ENCODE data around the gene LSM7. TPM values are rescaled to one million over a fixed set of nuclear protein-coding genes. Genes with fewer than 3 reads are reported as not detected.
A peak's percentile ranks its signal among the peaks of the same experiment; 100 is the strongest.

Gene LSM7
- total and polyA plus RNA-seq, 9 of the 15 experiments (the other 6 are each of a cell fraction or from before 2014, with no cell fraction given): 40.5 to 690 (median 265) TPM

GRCh38 chr19:2289714-2290435, 38.5 kb downstream of the LSM7 start (continued):
- TF ChIP-seq, protein P1, sequence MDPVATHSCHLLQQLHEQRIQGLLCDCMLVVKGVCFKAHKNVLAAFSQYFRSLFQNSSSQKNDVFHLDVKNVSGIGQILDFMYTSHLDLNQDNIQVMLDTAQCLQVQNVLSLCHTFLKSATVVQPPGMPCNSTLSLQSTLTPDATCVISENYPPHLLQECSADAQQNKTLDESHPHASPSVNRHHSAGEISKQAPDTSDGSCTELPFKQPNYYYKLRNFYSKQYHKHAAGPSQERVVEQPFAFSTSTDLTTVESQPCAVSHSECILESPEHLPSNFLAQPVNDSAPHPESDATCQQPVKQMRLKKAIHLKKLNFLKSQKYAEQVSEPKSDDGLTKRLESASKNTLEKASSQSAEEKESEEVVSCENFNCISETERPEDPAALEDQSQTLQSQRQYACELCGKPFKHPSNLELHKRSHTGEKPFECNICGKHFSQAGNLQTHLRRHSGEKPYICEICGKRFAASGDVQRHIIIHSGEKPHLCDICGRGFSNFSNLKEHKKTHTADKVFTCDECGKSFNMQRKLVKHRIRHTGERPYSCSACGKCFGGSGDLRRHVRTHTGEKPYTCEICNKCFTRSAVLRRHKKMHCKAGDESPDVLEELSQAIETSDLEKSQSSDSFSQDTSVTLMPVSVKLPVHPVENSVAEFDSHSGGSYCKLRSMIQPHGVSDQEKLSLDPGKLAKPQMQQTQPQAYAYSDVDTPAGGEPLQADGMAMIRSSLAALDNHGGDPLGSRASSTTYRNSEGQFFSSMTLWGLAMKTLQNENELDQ (CRISPR knock-in tag; IDR thresholded peaks at IDR 0.05; ENCODE audit: borderline replicate concordance): no peak
- TF ChIP-seq ATF1 (CRISPR knock-in tag; IDR thresholded peaks at IDR 0.05): no peak
- peak; percentile 30; the same call in 1 of the 2 replicates for TF ChIP-seq ATF1 (tag; IDR thresholded peaks at IDR 0.05)
- TF ChIP-seq KLF6 (CRISPR knock-in tag; IDR thresholded peaks at IDR 0.05; ENCODE audit: borderline replicate concordance): peak; percentile 26; the same call in 1 of the 2 replicates
- peak; percentile 50; the same call in 1 of the 2 replicates for TF ChIP-seq CTBP1 (IDR thresholded peaks at IDR 0.05; ENCODE audit: borderline replicate concordance)
- no peak for TF ChIP-seq ZNF780A (CRISPR knock-in tag; IDR thresholded peaks at IDR 0.05)
- peak in 1 of 2 experiments; percentile 2; a peak in 1 of 4 replicates for TF ChIP-seq RCOR1 (IDR thresholded peaks at IDR 0.05; ENCODE audit: borderline replicate concordance in 1 of 2, low read depth in 2 of 2, low read length in 2 of 2)
- TF ChIP-seq ZNF511 (CRISPR knock-in tag; IDR thresholded peaks at IDR 0.05): 0 out of 2 replicates have a peak, but pooled peaks have one; percentile 51
- peak; percentile 38; the same call in 1 of the 2 replicates for TF ChIP-seq ELF1 (tag; IDR thresholded peaks at IDR 0.05)
- TF ChIP-seq TEAD1 (CRISPR knock-in tag; IDR thresholded peaks at IDR 0.05): peak in 1 of 2 experiments; percentile 83; a peak in 2 of 4 replicates
- peak in 1 of 3 experiments; percentile 67 for TF ChIP-seq YY1 (IDR thresholded peaks at IDR 0.05; ENCODE audit: borderline replicate concordance in 1 of 3, control insufficient read depth in 1 of 3, extremely low read depth in 1 of 3, insufficient read depth in 3 of 3, insufficient read length in 1 of 3, insufficient replicate concordance in 2 of 3, low read depth in 1 of 3, low read length in 2 of 3)
- peak; percentile 83 for TF ChIP-seq CXXC5 (CRISPR knock-in tag; IDR thresholded peaks at IDR 0.05)
- no peak for TF ChIP-seq HMG20B (CRISPR knock-in tag; IDR thresholded peaks at IDR 0.05)
- no peak for TF ChIP-seq ZEB2 (IDR thresholded peaks at IDR 0.05)
- TF ChIP-seq ILF3 (IDR thresholded peaks at IDR 0.05; ENCODE audit: borderline replicate concordance): no peak
- TF ChIP-seq RBFOX2 (IDR thresholded peaks at IDR 0.05; ENCODE audit: low read depth, low read length): peak; percentile 76
- peak; percentile 61 for TF ChIP-seq HMGN3 (IDR thresholded peaks at IDR 0.05; ENCODE audit: borderline replicate concordance, extremely low read depth, insufficient read length, low read depth, low read length)
- TF ChIP-seq KLF1 (tag; IDR thresholded peaks at IDR 0.05): 0 out of 2 replicates have a peak, but pooled peaks have one; percentile 67
- TF ChIP-seq NR2C2 (CRISPR knock-in tag; IDR thresholded peaks at IDR 0.05): no peak
- peak; percentile 29; the same call in 1 of the 2 replicates for TF ChIP-seq NR2C2 (tag; IDR thresholded peaks at IDR 0.05)
- TF ChIP-seq FOXP1 (CRISPR knock-in tag; IDR thresholded peaks at IDR 0.05): 0 out of 2 replicates have a peak, but pooled peaks have one; percentile 60
- TF ChIP-seq ARID1B (IDR thresholded peaks at IDR 0.05): peak; percentile 57; the same call in 1 of the 2 replicates
- TF ChIP-seq HDAC1 (IDR thresholded peaks at IDR 0.05): peak in 1 of 2 experiments; percentile 25; a peak in 1 of 4 replicates
- peak; percentile 35 for TF ChIP-seq BHLHE40 (IDR thresholded peaks at IDR 0.05; ENCODE audit: low read length)
- no peak for TF ChIP-seq KAT2B (IDR thresholded peaks at IDR 0.05; ENCODE audit: low read depth, low read length)
- TF ChIP-seq SPI1 (IDR thresholded peaks at IDR 0.05; ENCODE audit: borderline replicate concordance, low read depth, low read length): peak; percentile 92

Measured in K562 (cell line).